GM19240 (cell line): Measurements from ENCODE around the gene PPP2R1B.

Experiments used
- DNase-seq: peaks from one replicate; pipeline ENCODE4 v3.0.0; 2011; ENCODE audit warnings: low spot score; ENCODE audit not compliant: insufficient read length

The PPP2R1B gene

GRCh38 chr11:111765984-111766833 lies at the start of gene PPP2R1B:
Gene PPP2R1B (minus strand): TSS chr11:111766389. CDS start chr11:111766361, 28 bp downstream.
- peak; percentile 95 for DNase-seq

- no peak for DNase-seq
These were observed 49.3 kb upstream of the PPP2R1B start for GRCh38 chr11:111815489-111815888.

- no peak for DNase-seq
These were observed 48.5 kb upstream of the PPP2R1B start for GRCh38 chr11:111814557-111815320.

- DNase-seq = no peak
These were observed 47.9 kb upstream of the PPP2R1B start for GRCh38 chr11:111814106-111814505.

GRCh38 chr11:111812211-111812610 lies 46.0 kb upstream of the PPP2R1B start:
- no peak for DNase-seq

GRCh38 chr11:111811445-111811844 lies 45.3 kb upstream of the PPP2R1B start:
- DNase-seq = no peak

- DNase-seq = no peak
These were observed 42.6 kb upstream of the PPP2R1B start for GRCh38 chr11:111808834-111809233.

GRCh38 chr11:111808063-111808588 lies 41.9 kb upstream of the PPP2R1B start:
- DNase-seq = no peak

- no peak for DNase-seq
These were observed 40.9 kb upstream of the PPP2R1B start for GRCh38 chr11:111807076-111807475.

- no peak for DNase-seq
These were observed 34.9 kb upstream of the PPP2R1B start for GRCh38 chr11:111801135-111801534.

GRCh38 chr11:111798279-111798678 lies 32.1 kb upstream of the PPP2R1B start:
- no peak for DNase-seq

- DNase-seq = no peak
These were observed 31.0 kb upstream of the PPP2R1B start for GRCh38 chr11:111797145-111797581.

- DNase-seq = no peak
These were observed 30.5 kb upstream of the PPP2R1B start for GRCh38 chr11:111796696-111797095.

- DNase-seq = no peak
These were observed 29.3 kb upstream of the PPP2R1B start for GRCh38 chr11:111795334-111795985.

- DNase-seq = no peak
These were observed 27.7 kb upstream of the PPP2R1B start for GRCh38 chr11:111793863-111794262.

GRCh38 chr11:111792955-111793500 lies 26.8 kb upstream of the PPP2R1B start:
- no peak for DNase-seq

GRCh38 chr11:111792314-111792713 lies 26.1 kb upstream of the PPP2R1B start:
- DNase-seq = no peak

- no peak for DNase-seq
These were observed 22.3 kb upstream of the PPP2R1B start for GRCh38 chr11:111788464-111788863.

- no peak for DNase-seq
These were observed 21.9 kb upstream of the PPP2R1B start for GRCh38 chr11:111788051-111788450.

GRCh38 chr11:111785886-111786412 lies 19.8 kb upstream of the PPP2R1B start:
- no peak for DNase-seq

- DNase-seq = no peak
These were observed 18.9 kb upstream of the PPP2R1B start for GRCh38 chr11:111785076-111785475.
